Measurements from ENCODE around the gene INPP4B.
"Not testable (repeated sequence)": the region's sequence is repeated elsewhere in the genome, so short reads cannot be mapped to it uniquely, and the experiment has no call there.

The INPP4B gene

GRCh38 chr4:142402156-142402555, 443.9 kb downstream of the INPP4B start:
- Histone ChIP-seq H3K4me1 (ENCODE audit: control insufficient read depth in 1 of 2, insufficient read depth in 2 of 2, low read length in 2 of 2) (peaks cover 0 to 11% of the 10 kb centered on the region in 2 donors), H3K36me3 (ENCODE audit: control insufficient read depth in 1 of 2, insufficient read depth in 2 of 2, low read length in 2 of 2) (no peaks in the 10 kb centered on the region), H3K27ac (ENCODE audit: low read depth, low read length) (no peak overlapping the region), H3K9me3 (ENCODE audit: control insufficient read depth in 1 of 2, low read length in 2 of 2) (no peaks in the 10 kb centered on the region), H3K9ac (ENCODE audit: low read depth in 1 of 2, low read length in 2 of 2) (peak overlapping the region in 1 of 2 donors; percentile 6), H3K27me3 (ENCODE audit: control insufficient read depth in 1 of 2, insufficient read depth in 2 of 2, low read length in 2 of 2) (no peaks in the 10 kb centered on the region), H3K4me3 (ENCODE audit: low read depth in 1 of 2, low read length in 2 of 2) (peak overlapping the region in 1 of 2 donors; percentile 32)

GRCh38 chr4:142397364-142397991, 448.6 kb downstream of the INPP4B start:
- H3K4me1 ChIP-seq (ENCODE audit: control insufficient read depth in 1 of 2, insufficient read depth in 2 of 2, low read length in 2 of 2); H3K27ac ChIP-seq (ENCODE audit: low read depth, low read length); H3K36me3 ChIP-seq (ENCODE audit: control insufficient read depth in 1 of 2, insufficient read depth in 2 of 2, low read length in 2 of 2); H3K27me3 ChIP-seq (ENCODE audit: control insufficient read depth in 1 of 2, insufficient read depth in 2 of 2, low read length in 2 of 2); H3K4me3 ChIP-seq (ENCODE audit: low read depth in 1 of 2, low read length in 2 of 2); H3K9me3 ChIP-seq (ENCODE audit: control insufficient read depth in 1 of 2, low read length in 2 of 2); H3K9ac ChIP-seq (ENCODE audit: low read depth in 1 of 2, low read length in 2 of 2): not testable (repeated sequence)

- Histone ChIP-seq H3K27me3 (ENCODE audit: control insufficient read depth in 1 of 2, insufficient read depth in 2 of 2, low read length in 2 of 2) (no peaks in the 10 kb centered on the region), H3K9me3 (ENCODE audit: control insufficient read depth in 1 of 2, low read length in 2 of 2) (no peaks in the 10 kb centered on the region), H3K4me1 (ENCODE audit: control insufficient read depth in 1 of 2, insufficient read depth in 2 of 2, low read length in 2 of 2) (no peaks in the 10 kb centered on the region), H3K36me3 (ENCODE audit: control insufficient read depth in 1 of 2, insufficient read depth in 2 of 2, low read length in 2 of 2) (no peaks in the 10 kb centered on the region), H3K9ac (ENCODE audit: low read depth in 1 of 2, low read length in 2 of 2) (no peak overlapping the region), H3K4me3 (ENCODE audit: low read depth in 1 of 2, low read length in 2 of 2) (no peak overlapping the region), H3K27ac (ENCODE audit: low read depth, low read length) (no peak overlapping the region)
These were observed 449.8 kb downstream of the INPP4B start for GRCh38 chr4:142396279-142396678.

- no peaks in the 10 kb centered on the region for H3K9me3 ChIP-seq (ENCODE audit: control insufficient read depth in 1 of 2, low read length in 2 of 2)
- H3K4me3 ChIP-seq (ENCODE audit: low read depth in 1 of 2, low read length in 2 of 2) = no peak overlapping the region
- H3K4me1 ChIP-seq (ENCODE audit: control insufficient read depth in 1 of 2, insufficient read depth in 2 of 2, low read length in 2 of 2) = no peaks in the 10 kb centered on the region
- no peak overlapping the region for H3K27ac ChIP-seq (ENCODE audit: low read depth, low read length)
- no peak overlapping the region for H3K9ac ChIP-seq (ENCODE audit: low read depth in 1 of 2, low read length in 2 of 2)
- no peaks in the 10 kb centered on the region for H3K36me3 ChIP-seq (ENCODE audit: control insufficient read depth in 1 of 2, insufficient read depth in 2 of 2, low read length in 2 of 2)
- H3K27me3 ChIP-seq (ENCODE audit: control insufficient read depth in 1 of 2, insufficient read depth in 2 of 2, low read length in 2 of 2) = no peaks in the 10 kb centered on the region
These were observed 453.0 kb downstream of the INPP4B start for GRCh38 chr4:142393127-142393526.

GRCh38 chr4:142386856-142387255, 459.2 kb downstream of the INPP4B start:
- Histone ChIP-seq H3K4me1 (ENCODE audit: control insufficient read depth in 1 of 2, insufficient read depth in 2 of 2, low read length in 2 of 2) (no peaks in the 10 kb centered on the region), H3K36me3 (ENCODE audit: control insufficient read depth in 1 of 2, insufficient read depth in 2 of 2, low read length in 2 of 2) (no peaks in the 10 kb centered on the region), H3K9ac (ENCODE audit: low read depth in 1 of 2, low read length in 2 of 2) (no peak overlapping the region), H3K4me3 (ENCODE audit: low read depth in 1 of 2, low read length in 2 of 2) (no peak overlapping the region), H3K9me3 (ENCODE audit: control insufficient read depth in 1 of 2, low read length in 2 of 2) (no peaks in the 10 kb centered on the region), H3K27me3 (ENCODE audit: control insufficient read depth in 1 of 2, insufficient read depth in 2 of 2, low read length in 2 of 2) (no peaks in the 10 kb centered on the region), H3K27ac (ENCODE audit: low read depth, low read length) (no peak overlapping the region)

GRCh38 chr4:142386449-142386848, 459.7 kb downstream of the INPP4B start:
- H3K27me3 ChIP-seq (ENCODE audit: control insufficient read depth in 1 of 2, insufficient read depth in 2 of 2, low read length in 2 of 2) = no peaks in the 10 kb centered on the region
- no peaks in the 10 kb centered on the region for H3K36me3 ChIP-seq (ENCODE audit: control insufficient read depth in 1 of 2, insufficient read depth in 2 of 2, low read length in 2 of 2)
- no peak overlapping the region for H3K9ac ChIP-seq (ENCODE audit: low read depth in 1 of 2, low read length in 2 of 2)
- H3K4me3 ChIP-seq (ENCODE audit: low read depth in 1 of 2, low read length in 2 of 2) = no peak overlapping the region
- no peaks in the 10 kb centered on the region for H3K9me3 ChIP-seq (ENCODE audit: control insufficient read depth in 1 of 2, low read length in 2 of 2)
- no peaks in the 10 kb centered on the region for H3K4me1 ChIP-seq (ENCODE audit: control insufficient read depth in 1 of 2, insufficient read depth in 2 of 2, low read length in 2 of 2)
- H3K27ac ChIP-seq (ENCODE audit: low read depth, low read length) = no peak overlapping the region

GRCh38 chr4:142383800-142384470, 462.2 kb downstream of the INPP4B start:
- H3K9me3 ChIP-seq (ENCODE audit: control insufficient read depth in 1 of 2, low read length in 2 of 2) = no peaks in the 10 kb centered on the region
- H3K36me3 ChIP-seq (ENCODE audit: control insufficient read depth in 1 of 2, insufficient read depth in 2 of 2, low read length in 2 of 2) = no peaks in the 10 kb centered on the region
- no peak overlapping the region for H3K9ac ChIP-seq (ENCODE audit: low read depth in 1 of 2, low read length in 2 of 2)
- H3K27me3 ChIP-seq (ENCODE audit: control insufficient read depth in 1 of 2, insufficient read depth in 2 of 2, low read length in 2 of 2) = no peaks in the 10 kb centered on the region
- no peak overlapping the region for H3K4me3 ChIP-seq (ENCODE audit: low read depth in 1 of 2, low read length in 2 of 2)
- H3K4me1 ChIP-seq (ENCODE audit: control insufficient read depth in 1 of 2, insufficient read depth in 2 of 2, low read length in 2 of 2) = no peaks in the 10 kb centered on the region
- no peak overlapping the region for H3K27ac ChIP-seq (ENCODE audit: low read depth, low read length)

- Histone ChIP-seq H3K9me3 (ENCODE audit: control insufficient read depth in 1 of 2, low read length in 2 of 2) (no peaks in the 10 kb centered on the region), H3K4me3 (ENCODE audit: low read depth in 1 of 2, low read length in 2 of 2) (no peak overlapping the region), H3K9ac (ENCODE audit: low read depth in 1 of 2, low read length in 2 of 2) (no peak overlapping the region), H3K27me3 (ENCODE audit: control insufficient read depth in 1 of 2, insufficient read depth in 2 of 2, low read length in 2 of 2) (no peaks in the 10 kb centered on the region), H3K36me3 (ENCODE audit: control insufficient read depth in 1 of 2, insufficient read depth in 2 of 2, low read length in 2 of 2) (no peaks in the 10 kb centered on the region), H3K27ac (ENCODE audit: low read depth, low read length) (no peak overlapping the region), H3K4me1 (ENCODE audit: control insufficient read depth in 1 of 2, insufficient read depth in 2 of 2, low read length in 2 of 2) (no peaks in the 10 kb centered on the region)
These were observed 462.7 kb downstream of the INPP4B start for GRCh38 chr4:142383354-142383753.

- no peaks in the 10 kb centered on the region for H3K36me3 ChIP-seq (ENCODE audit: control insufficient read depth in 1 of 2, insufficient read depth in 2 of 2, low read length in 2 of 2)
- H3K4me1 ChIP-seq (ENCODE audit: control insufficient read depth in 1 of 2, insufficient read depth in 2 of 2, low read length in 2 of 2) = no peaks in the 10 kb centered on the region
- no peaks in the 10 kb centered on the region for H3K27me3 ChIP-seq (ENCODE audit: control insufficient read depth in 1 of 2, insufficient read depth in 2 of 2, low read length in 2 of 2)
- no peak overlapping the region for H3K27ac ChIP-seq (ENCODE audit: low read depth, low read length)
- no peaks in the 10 kb centered on the region for H3K9me3 ChIP-seq (ENCODE audit: control insufficient read depth in 1 of 2, low read length in 2 of 2)
- no peak overlapping the region for H3K9ac ChIP-seq (ENCODE audit: low read depth in 1 of 2, low read length in 2 of 2)
- H3K4me3 ChIP-seq (ENCODE audit: low read depth in 1 of 2, low read length in 2 of 2) = no peak overlapping the region
These were observed 466.0 kb downstream of the INPP4B start for GRCh38 chr4:142380052-142380602.

- Histone ChIP-seq H3K4me1 (ENCODE audit: control insufficient read depth in 1 of 2, insufficient read depth in 2 of 2, low read length in 2 of 2) (no peaks in the 10 kb centered on the region), H3K27me3 (ENCODE audit: control insufficient read depth in 1 of 2, insufficient read depth in 2 of 2, low read length in 2 of 2) (no peaks in the 10 kb centered on the region), H3K4me3 (ENCODE audit: low read depth in 1 of 2, low read length in 2 of 2) (no peak overlapping the region), H3K9me3 (ENCODE audit: control insufficient read depth in 1 of 2, low read length in 2 of 2) (no peaks in the 10 kb centered on the region), H3K27ac (ENCODE audit: low read depth, low read length) (no peak overlapping the region), H3K9ac (ENCODE audit: low read depth in 1 of 2, low read length in 2 of 2) (no peak overlapping the region), H3K36me3 (ENCODE audit: control insufficient read depth in 1 of 2, insufficient read depth in 2 of 2, low read length in 2 of 2) (no peaks in the 10 kb centered on the region)
These were observed 466.6 kb downstream of the INPP4B start for GRCh38 chr4:142379277-142380051.

Measured in duodenal mucosa (tissue), 2 donors.